Lung (tissue), 12 donors: Measurements from ENCODE around the gene BCAS3. TPM values are rescaled to one million over a fixed set of nuclear protein-coding genes. Genes with fewer than 3 reads are reported as not detected.

Experiments
- ATAC-seq: fragments of 200-7000 bp; cut with Tn5 transposase; one replicate; pipeline ENCODE4 v1.9.1; 2020; ENCODE audit warnings: moderate number of reproducible peaks; ENCODE audit not compliant: insufficient read depth, low FRiP score
- DNase-seq, 3 donors: peaks; one replicate each; pipeline ENCODE4 v3.0.0-alpha.2; 2013 to 2017
- H3K27ac ChIP-seq, 2 donors: one replicate each; pipeline ENCODE4 v1.5.1; 2013; ENCODE audit warnings: mild to moderate bottlenecking in 2 of 2, moderate library complexity in 2 of 2, control low read depth in 1 of 2, inconsistent platforms in 1 of 2, low read depth in 1 of 2, low read length in 1 of 2
- H3K27me3 ChIP-seq, 3 donors: one replicate each; pipeline ENCODE4 v1.5.1; 2013; ENCODE audit warnings: low read length in 2 of 3; ENCODE audit not compliant: control insufficient read depth in 3 of 3, insufficient read depth in 3 of 3
- H3K36me3 ChIP-seq, 4 donors: one replicate each; pipeline ENCODE4 v1.5.1; 2013; ENCODE audit warnings: low read length in 4 of 4, mild to moderate bottlenecking in 1 of 4, moderate library complexity in 1 of 4; ENCODE audit not compliant: control insufficient read depth in 4 of 4, insufficient read depth in 4 of 4
- H3K4me1 ChIP-seq, 5 donors: one replicate each; pipeline ENCODE4 v1.5.1; 2013; ENCODE audit warnings: low read length in 5 of 5, mild to moderate bottlenecking in 2 of 5, moderate library complexity in 1 of 5; ENCODE audit not compliant: control insufficient read depth in 5 of 5, insufficient read depth in 5 of 5
- H3K4me3 ChIP-seq: one replicate; pipeline ENCODE4 v1.5.1; 2013; ENCODE audit warnings: mild to moderate bottlenecking, control low read depth, moderate library complexity
- H3K9ac ChIP-seq, 2 donors: one replicate each; pipeline ENCODE4 v1.5.1; 2013; ENCODE audit warnings: low read length in 2 of 2, control low read depth in 1 of 2; ENCODE audit not compliant: insufficient read depth in 1 of 2
- H3K9me3 ChIP-seq, 4 donors: one replicate each; pipeline ENCODE4 v1.5.1; 2013; ENCODE audit warnings: low read length in 3 of 4, mild to moderate bottlenecking in 1 of 4, moderate library complexity in 1 of 4; ENCODE audit not compliant: control insufficient read depth in 4 of 4, insufficient read depth in 3 of 4
- WGBS, 2 donors: extraction: QIAGEN DNeasy Blood & Tissue Kit; methylation state at CpG; one replicate each; pipeline ENCODE4 v1.1.7; 2013; 5-methylcytosine and 5-hydroxymethylcytosine counted together
- polyA plus RNA-seq, 2 donors: library from polyadenylated mRNA; stranded (reverse); fragments of 200-250 nt; gene quantifications; one replicate each; pipeline ENCODE4 v1.2.1, GENCODE V29; 2013
- total RNA-seq, 2 donors: library from RNA; depleted of rRNA in 1 of 2; stranded (reverse); fragments of >200 nt in 1 of 2; gene quantifications; one replicate each; pipeline ENCODE4 v1.2.1, GENCODE V29; 2014 to 2021
- TF ChIP-seq, protein P1 (sequence below): IDR thresholded peaks from 2 replicates; pipeline ENCODE4 v1.5.1; 2012; ENCODE audit warnings: mild to moderate bottlenecking; ENCODE audit errors: control extremely low read depth, extremely low read depth
- donor health status: control.
- donor health status: control.
- donor health status: Bipolar disorder and iron deficiency.
- donor health status: healthy.
- donor health status: DM: yes; HTN: yes; CAD: no.

Gene BCAS3
- total and polyA plus RNA-seq, 4 donors = 4.0 to 101 (median 20.3) TPM

DNA sequence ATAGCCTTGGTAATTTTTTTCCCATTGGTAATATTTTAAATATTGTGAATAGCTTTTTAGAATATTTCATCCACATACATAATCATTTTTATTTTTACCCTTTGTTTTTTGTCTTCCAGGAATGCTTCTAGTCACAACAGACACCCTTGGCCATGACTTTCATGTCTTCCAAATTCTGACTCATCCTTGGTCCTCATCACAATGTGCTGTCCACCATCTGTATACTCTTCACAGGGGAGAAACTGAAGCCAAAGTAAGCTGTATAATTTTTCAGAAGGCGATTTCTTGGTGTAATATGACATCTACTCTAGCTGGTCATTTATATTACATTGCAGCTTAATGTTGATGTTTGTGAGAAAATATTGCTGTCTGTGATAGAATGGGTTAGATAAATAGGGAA lies 269.4 kb downstream of the BCAS3 start:
- DNase-seq (no peak), ATAC-seq (no peak)
- no peaks in the 10 kb centered on the region for H3K27me3 ChIP-seq
- H3K9me3 ChIP-seq = no peaks in the 10 kb centered on the region
- no peak overlapping the region for H3K27ac ChIP-seq
- TF ChIP-seq, protein P1, sequence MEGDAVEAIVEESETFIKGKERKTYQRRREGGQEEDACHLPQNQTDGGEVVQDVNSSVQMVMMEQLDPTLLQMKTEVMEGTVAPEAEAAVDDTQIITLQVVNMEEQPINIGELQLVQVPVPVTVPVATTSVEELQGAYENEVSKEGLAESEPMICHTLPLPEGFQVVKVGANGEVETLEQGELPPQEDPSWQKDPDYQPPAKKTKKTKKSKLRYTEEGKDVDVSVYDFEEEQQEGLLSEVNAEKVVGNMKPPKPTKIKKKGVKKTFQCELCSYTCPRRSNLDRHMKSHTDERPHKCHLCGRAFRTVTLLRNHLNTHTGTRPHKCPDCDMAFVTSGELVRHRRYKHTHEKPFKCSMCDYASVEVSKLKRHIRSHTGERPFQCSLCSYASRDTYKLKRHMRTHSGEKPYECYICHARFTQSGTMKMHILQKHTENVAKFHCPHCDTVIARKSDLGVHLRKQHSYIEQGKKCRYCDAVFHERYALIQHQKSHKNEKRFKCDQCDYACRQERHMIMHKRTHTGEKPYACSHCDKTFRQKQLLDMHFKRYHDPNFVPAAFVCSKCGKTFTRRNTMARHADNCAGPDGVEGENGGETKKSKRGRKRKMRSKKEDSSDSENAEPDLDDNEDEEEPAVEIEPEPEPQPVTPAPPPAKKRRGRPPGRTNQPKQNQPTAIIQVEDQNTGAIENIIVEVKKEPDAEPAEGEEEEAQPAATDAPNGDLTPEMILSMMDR = no peak
- peaks cover 0 to 3% (median 0%) of the 10 kb centered on the region in 4 donors for H3K36me3 ChIP-seq
- WGBS, 2 donors = 83 to 94% methylated on average over 1 of the region's 1 CpG
- H3K4me3 ChIP-seq = no peak overlapping the region
- peaks cover 0 to under 1% (median 0%) of the 10 kb centered on the region in 5 donors for H3K4me1 ChIP-seq
- no peak overlapping the region for H3K9ac ChIP-seq

DNA sequence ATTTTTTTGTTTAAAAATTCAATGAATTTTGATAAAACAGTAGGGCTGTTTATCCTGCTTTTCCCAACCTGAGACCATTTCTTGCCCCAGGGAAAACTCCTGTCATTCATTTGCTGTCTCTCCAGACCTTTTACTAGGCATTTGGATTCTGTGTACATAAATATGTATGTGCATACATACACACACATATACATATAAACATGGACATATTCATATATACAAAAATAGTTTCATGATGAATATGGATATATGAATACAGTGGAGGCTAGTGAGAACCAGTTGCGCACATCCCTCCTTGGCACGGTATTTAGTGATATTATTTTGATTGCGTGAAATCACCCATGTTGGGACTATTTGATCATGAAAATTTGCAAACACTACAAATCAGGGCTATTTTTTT lies 269.9 kb downstream of the BCAS3 start:
- Histone ChIP-seq H3K27ac (no peak overlapping the region), H3K27me3 (no peaks in the 10 kb centered on the region), H3K9me3 (no peaks in the 10 kb centered on the region), H3K4me1 (no peaks in the 10 kb centered on the region), H3K9ac (no peak overlapping the region), H3K36me3 (peaks cover 0 to 3% (median 0%) of the 10 kb centered on the region in 4 donors), H3K4me3 (no peak overlapping the region)
- WGBS, 2 donors = 96 to 97% methylated on average over 3 of the region's 3 CpGs
- ATAC-seq (no peak), DNase-seq (no peak)
- TF ChIP-seq, protein P1 = no peak

DNA sequence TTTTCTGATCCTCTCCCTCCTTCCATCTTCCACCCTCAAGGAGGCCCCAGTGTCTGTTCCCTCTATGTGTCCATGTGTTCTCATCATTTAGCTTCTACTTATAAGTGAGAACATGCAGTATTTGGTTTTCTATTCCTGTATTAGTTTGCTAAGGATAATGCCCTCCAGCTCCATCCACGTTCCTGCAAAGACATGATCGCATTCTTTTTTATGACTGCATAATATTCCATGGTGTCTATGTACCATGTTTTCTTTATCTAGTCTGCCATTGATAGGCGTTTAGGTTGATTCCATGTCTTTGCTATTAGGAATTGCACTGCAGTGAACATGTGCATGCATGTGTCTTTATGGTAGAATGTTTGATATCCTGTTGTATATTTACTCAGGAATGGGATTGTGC lies 275.1 kb downstream of the BCAS3 start:
- Histone ChIP-seq H3K9ac (no peak overlapping the region), H3K36me3 (peaks cover 0 to 2% (median 0%) of the 10 kb centered on the region in 4 donors), H3K4me1 (no peaks in the 10 kb centered on the region), H3K9me3 (no peaks in the 10 kb centered on the region), H3K4me3 (no peak overlapping the region), H3K27me3 (no peaks in the 10 kb centered on the region), H3K27ac (no peak overlapping the region)
- TF ChIP-seq, protein P1 = no peak
- WGBS, 2 donors = 96 to 97% methylated on average over 3 of the region's 3 CpGs
- DNase-seq (no peak), ATAC-seq (no peak)

DNA sequence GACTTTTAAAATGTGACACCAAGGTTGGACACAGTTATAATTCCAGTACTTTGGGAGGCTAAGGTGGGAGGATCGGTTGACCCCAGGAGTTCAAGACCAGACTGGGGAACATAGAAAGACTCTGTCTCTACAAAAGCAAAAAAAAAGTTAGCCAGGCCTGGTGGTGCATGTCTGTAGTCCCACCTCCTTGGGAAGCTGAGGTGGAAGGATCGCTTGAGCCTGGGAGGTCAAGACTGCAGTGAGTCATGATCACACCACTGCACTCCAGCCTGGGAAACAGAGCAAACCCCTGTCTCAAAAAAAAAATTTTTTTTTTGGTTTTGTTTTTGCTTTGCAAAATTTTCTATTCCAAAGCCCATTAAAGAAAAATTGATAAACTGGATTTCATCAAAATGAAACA lies 281.4 kb downstream of the BCAS3 start:
- H3K36me3 ChIP-seq = peaks cover 0 to 5% (median under 1%) of the 10 kb centered on the region in 4 donors
- H3K27ac ChIP-seq = no peak overlapping the region
- H3K9ac ChIP-seq = no peak overlapping the region
- no peaks in the 10 kb centered on the region for H3K4me1 ChIP-seq
- no peak overlapping the region for H3K4me3 ChIP-seq
- no peak for ATAC-seq
- TF ChIP-seq, protein P1 = no peak
- H3K27me3 ChIP-seq = no peaks in the 10 kb centered on the region
- no peak for DNase-seq
- peaks cover 0 to 5% (median 2%) of the 10 kb centered on the region in 4 donors for H3K9me3 ChIP-seq
- WGBS, 2 donors = 93 to 94% methylated on average over 2 of the region's 2 CpGs
